ENCODE data around the gene INHBC.

INHBC gene

GRCh38 chr12:57430931-57431566 lies 3.5 kb upstream of the INHBC start, which contains the start of gene R3HDM2 (continued):
- peak; percentile 99 for TF ChIP-seq ZNF629 (tag by site-specific recombination; IDR thresholded peaks at IDR 0.05)
- no peak for TF ChIP-seq ZNF610 (tag by site-specific recombination; IDR thresholded peaks at IDR 0.05; ENCODE audit: borderline replicate concordance)
- TF ChIP-seq ZNF121 (tag by site-specific recombination; IDR thresholded peaks at IDR 0.05), result no peak
- peak; percentile 64 for TF ChIP-seq ZNF501 (tag by site-specific recombination; IDR thresholded peaks at IDR 0.05)
- no peak for TF ChIP-seq ZNF302 (tag by site-specific recombination; IDR thresholded peaks at IDR 0.05; ENCODE audit: low read depth)
- TF ChIP-seq HOXD13 (CRISPR knock-in tag; IDR thresholded peaks at IDR 0.05; ENCODE audit: borderline replicate concordance), result no peak
- no peak for TF ChIP-seq KLF9 (tag by site-specific recombination; IDR thresholded peaks at IDR 0.05; ENCODE audit: low read depth)
- no peak for TF ChIP-seq ZNF391 (tag by site-specific recombination; IDR thresholded peaks at IDR 0.05; ENCODE audit: borderline replicate concordance, low read depth)
- no peak for TF ChIP-seq ZNF704 (tag by site-specific recombination; IDR thresholded peaks at IDR 0.05)
- TF ChIP-seq ZBTB11 (tag by site-specific recombination; conservative IDR thresholded peaks at IDR 0.05; ENCODE audit: low read depth), result peak; percentile 83
- TF ChIP-seq CTCF (tag by site-specific recombination; IDR thresholded peaks at IDR 0.05), result no peak
- TF ChIP-seq ZSCAN30 (tag by site-specific recombination; IDR thresholded peaks at IDR 0.05), result no peak
- TF ChIP-seq ZNF843 (tag by site-specific recombination; IDR thresholded peaks at IDR 0.05), result 0 out of 2 replicates have a peak, but pooled peaks have one; percentile 29
- no peak for TF ChIP-seq SALL2 (tag by site-specific recombination; IDR thresholded peaks at IDR 0.05; ENCODE audit: borderline replicate concordance)
- no peak for TF ChIP-seq ZNF621 (tag by site-specific recombination; IDR thresholded peaks at IDR 0.05)
- peak; percentile 86 for TF ChIP-seq GLIS1 (tag by site-specific recombination; IDR thresholded peaks at IDR 0.05)
- TF ChIP-seq EGR2 (tag by site-specific recombination; IDR thresholded peaks at IDR 0.05; ENCODE audit: low read depth), result no peak
- TF ChIP-seq KLF17 (tag by site-specific recombination; IDR thresholded peaks at IDR 0.05), result peak; percentile 47
- no peak for TF ChIP-seq ZNF585B (tag by site-specific recombination; IDR thresholded peaks at IDR 0.05)
- TF ChIP-seq ZNF561 (tag by site-specific recombination; IDR thresholded peaks at IDR 0.05; ENCODE audit: borderline replicate concordance), result peak; percentile 61; the same call in 1 of the 2 replicates
- no peak for TF ChIP-seq ZSCAN16 (tag by site-specific recombination; IDR thresholded peaks at IDR 0.05)
- no peak for TF ChIP-seq ZNF175 (tag by site-specific recombination; IDR thresholded peaks at IDR 0.05)
- TF ChIP-seq TRIM28 (IDR thresholded peaks at IDR 0.05; ENCODE audit: borderline replicate concordance, low read length), result no peak
- no peak for TF ChIP-seq ZNF777 (tag by site-specific recombination; IDR thresholded peaks at IDR 0.05; ENCODE audit: borderline replicate concordance)
- peak; percentile 83 for TF ChIP-seq ZNF692 (tag by site-specific recombination; IDR thresholded peaks at IDR 0.05)
- no peak for TF ChIP-seq ELK4 (IDR thresholded peaks at IDR 0.05; ENCODE audit: borderline replicate concordance, low read depth, low read length)
- TF ChIP-seq ZBTB21 (tag by site-specific recombination; IDR thresholded peaks at IDR 0.05), result peak; percentile 98
- TF ChIP-seq ZNF580 (tag by site-specific recombination; IDR thresholded peaks at IDR 0.05), result no peak; the same call in 1 of the 2 replicates
- no peak for TF ChIP-seq ZBTB6 (tag by site-specific recombination; IDR thresholded peaks at IDR 0.05)
